Stomach (tissue), 4 donors: ENCODE measurements around the gene CTBS.

Source experiments
- EP300 ChIP-seq: sonication (generic); formaldehyde crosslinking; IDR thresholded peaks from one replicate; pipeline ENCODE4 v1.6.1; 2017; ENCODE audit warnings: antibody characterized with exemption
- POLR2A ChIP-seq, 4 donors: fragments of 450-650 bp; IDR thresholded peaks; one replicate each; pipeline ENCODE4 v1.6.1; 2016; ENCODE audit warnings: antibody characterized with exemption in 4 of 4, control low read depth in 2 of 4, mild to moderate bottlenecking in 1 of 4, moderate library complexity in 1 of 4
- TF ChIP-seq, protein P1 (sequence below), 7 experiments: fragments of 450-650 bp in 4 of 7; fragments of 200-600 bp in 3 of 7; sonication (generic) in 3 of 7; IDR thresholded peaks; one replicate each; pipeline ENCODE4 v1.5.1; 2016 to 2019; ENCODE audit warnings: antibody characterized with exemption in 7 of 7, control low read depth in 2 of 7, mild to moderate bottlenecking in 1 of 7

DNA sequence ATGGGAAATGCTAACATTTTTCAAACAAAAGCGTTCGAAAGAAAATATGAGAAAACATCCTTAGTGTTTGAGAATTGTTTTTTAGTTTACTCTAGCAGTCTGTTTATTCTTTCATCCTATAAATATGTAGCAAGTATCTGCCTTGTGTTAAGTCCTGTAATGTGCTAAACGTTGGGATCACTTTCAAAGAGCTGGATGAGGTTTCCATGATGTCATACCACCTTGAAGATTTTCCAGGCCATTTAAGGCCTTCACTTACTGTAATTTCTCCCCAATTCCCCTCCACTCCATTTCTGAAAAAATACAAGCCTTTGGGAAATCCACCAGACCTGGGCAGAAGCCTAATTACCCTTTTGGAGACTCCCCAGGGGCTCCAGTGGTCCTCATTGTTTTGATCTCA is 24.2 kb upstream of the CTBS start:
- TF ChIP-seq POLR2A (IDR thresholded peaks at IDR 0.05): no peak
- no peak for TF ChIP-seq EP300
- TF ChIP-seq, protein P1, sequence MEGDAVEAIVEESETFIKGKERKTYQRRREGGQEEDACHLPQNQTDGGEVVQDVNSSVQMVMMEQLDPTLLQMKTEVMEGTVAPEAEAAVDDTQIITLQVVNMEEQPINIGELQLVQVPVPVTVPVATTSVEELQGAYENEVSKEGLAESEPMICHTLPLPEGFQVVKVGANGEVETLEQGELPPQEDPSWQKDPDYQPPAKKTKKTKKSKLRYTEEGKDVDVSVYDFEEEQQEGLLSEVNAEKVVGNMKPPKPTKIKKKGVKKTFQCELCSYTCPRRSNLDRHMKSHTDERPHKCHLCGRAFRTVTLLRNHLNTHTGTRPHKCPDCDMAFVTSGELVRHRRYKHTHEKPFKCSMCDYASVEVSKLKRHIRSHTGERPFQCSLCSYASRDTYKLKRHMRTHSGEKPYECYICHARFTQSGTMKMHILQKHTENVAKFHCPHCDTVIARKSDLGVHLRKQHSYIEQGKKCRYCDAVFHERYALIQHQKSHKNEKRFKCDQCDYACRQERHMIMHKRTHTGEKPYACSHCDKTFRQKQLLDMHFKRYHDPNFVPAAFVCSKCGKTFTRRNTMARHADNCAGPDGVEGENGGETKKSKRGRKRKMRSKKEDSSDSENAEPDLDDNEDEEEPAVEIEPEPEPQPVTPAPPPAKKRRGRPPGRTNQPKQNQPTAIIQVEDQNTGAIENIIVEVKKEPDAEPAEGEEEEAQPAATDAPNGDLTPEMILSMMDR (IDR thresholded peaks at IDR 0.05): no peak
